Retina (tissue), 1 donor: ENCODE data around the gene FAM209B.
"Not testable (repeated sequence)": the region's sequence is repeated elsewhere in the genome, so short reads cannot be mapped to it uniquely, and the experiment has no call there.

ENCODE experiments used
- DNase-seq: peaks from one replicate; pipeline ENCODE4 v3.0.0-alpha.2; 2016

The FAM209B gene

GRCh38 chr20:56542489-56543030 lies 9.5 kb downstream of the FAM209B start:
- DNase-seq: no peak

- DNase-seq: no peak
These were observed 18.5 kb downstream of the FAM209B start for GRCh38 chr20:56551571-56551970.

GRCh38 chr20:56552911-56553629 lies 20.0 kb downstream of the FAM209B start:
- no peak for DNase-seq

GRCh38 chr20:56554869-56555268 lies 21.8 kb downstream of the FAM209B start:
- DNase-seq: no peak

GRCh38 chr20:56558968-56559367 lies 25.9 kb downstream of the FAM209B start:
- no peak for DNase-seq

GRCh38 chr20:56564526-56564925 lies 31.5 kb downstream of the FAM209B start:
- not testable (repeated sequence) for DNase-seq

- no peak for DNase-seq
These were observed 32.5 kb downstream of the FAM209B start for GRCh38 chr20:56565511-56565910.

- DNase-seq: no peak
These were observed 33.6 kb downstream of the FAM209B start for GRCh38 chr20:56566621-56567020.

GRCh38 chr20:56570832-56571231 lies 37.8 kb downstream of the FAM209B start:
- DNase-seq: no peak

GRCh38 chr20:56572172-56572571 lies 39.1 kb downstream of the FAM209B start:
- no peak for DNase-seq

GRCh38 chr20:56573986-56574385 lies 40.9 kb downstream of the FAM209B start:
- DNase-seq: no peak

- DNase-seq: no peak
These were observed 41.6 kb downstream of the FAM209B start for GRCh38 chr20:56574531-56575142.

GRCh38 chr20:56575157-56575556 lies 42.1 kb downstream of the FAM209B start:
- DNase-seq: no peak

- no peak for DNase-seq
These were observed 42.9 kb downstream of the FAM209B start for GRCh38 chr20:56575961-56576360.

- no peak for DNase-seq
These were observed 46.3 kb downstream of the FAM209B start for GRCh38 chr20:56579301-56579710.

GRCh38 chr20:56580226-56580625 lies 47.2 kb downstream of the FAM209B start:
- DNase-seq: no peak

GRCh38 chr20:56581701-56582100 lies 48.7 kb downstream of the FAM209B start:
- no peak for DNase-seq

- no peak for DNase-seq
These were observed 49.5 kb downstream of the FAM209B start for GRCh38 chr20:56582542-56582941.

GRCh38 chr20:56584916-56585315 lies 51.9 kb downstream of the FAM209B start:
- no peak for DNase-seq
